LoVo (cell line): ENCODE measurements around the gene MARVELD1.
A peak's percentile ranks its signal among the peaks of the same experiment; 100 is the strongest.

Source experiments
- DNase-seq: peaks from one replicate; pipeline ENCODE4 v3.0.0-alpha.2; 2016; ENCODE audit warnings: low spot score

The MARVELD1 gene

DNA sequence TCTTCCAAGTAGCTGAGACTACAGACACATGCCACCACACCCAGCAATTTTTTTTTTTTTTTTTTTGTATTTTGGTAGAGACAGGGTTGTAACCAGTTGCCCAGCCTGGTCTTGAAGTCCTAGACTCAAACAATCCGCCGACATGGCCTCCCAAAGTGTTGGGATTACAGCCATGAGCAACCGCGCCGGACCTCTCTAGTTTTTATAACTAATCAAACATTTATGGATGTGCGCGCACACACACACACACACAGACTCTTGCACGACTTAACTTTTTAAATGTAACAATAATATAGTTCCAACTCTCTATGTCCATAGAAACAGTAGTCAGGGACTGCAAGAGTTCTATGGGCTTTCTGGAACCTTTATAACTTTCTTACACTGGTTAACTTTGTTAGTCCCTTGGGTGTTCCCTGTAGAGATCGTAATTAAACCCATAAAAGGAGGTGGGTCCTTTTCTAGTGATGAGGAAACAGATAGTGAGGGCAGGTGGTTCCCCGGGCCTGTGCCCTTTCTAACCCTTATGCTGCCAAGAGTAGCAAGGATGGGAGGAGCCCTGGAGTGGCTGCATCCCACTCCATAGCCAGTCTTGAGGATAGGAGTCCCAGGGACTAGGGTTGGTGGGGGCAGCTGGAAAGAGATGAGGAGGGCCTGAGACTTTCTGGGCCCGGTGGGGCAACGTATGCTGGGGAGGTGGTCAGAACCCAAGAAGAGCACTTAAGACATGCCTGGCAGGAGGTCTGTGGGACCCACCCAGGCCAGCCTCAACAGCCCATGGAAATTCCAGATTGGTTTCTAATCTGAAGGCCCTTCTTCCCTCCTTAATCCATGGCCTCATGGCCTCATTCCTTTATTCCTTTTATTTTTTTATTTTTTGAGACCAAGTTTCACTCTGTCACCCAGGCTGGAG lies 8.6 kb downstream of the MARVELD1 start:
- DNase-seq, result peak; percentile 7

DNA sequence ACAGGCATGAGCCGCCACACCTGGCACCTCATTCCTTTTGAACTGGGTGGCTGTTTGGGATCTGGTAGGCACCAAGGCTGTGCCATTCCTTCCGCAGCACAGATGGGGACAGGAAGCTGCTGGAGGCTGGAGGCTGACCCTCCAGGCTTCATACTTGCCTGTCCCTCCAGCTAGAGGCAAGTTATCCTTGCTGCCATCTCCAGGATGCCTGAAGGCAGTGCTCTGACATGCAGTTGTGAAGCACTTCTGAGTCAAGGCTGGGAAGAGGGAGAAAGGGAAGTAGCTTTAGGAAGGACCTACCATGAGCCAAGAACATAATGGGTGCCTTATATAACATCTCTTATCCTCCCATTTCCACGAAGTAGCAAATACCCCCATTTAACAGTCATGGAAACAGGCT lies 9.5 kb downstream of the MARVELD1 start:
- no peak for DNase-seq

GRCh38 chr10:97724341-97724941 lies 10.9 kb downstream of the MARVELD1 start:
- no peak for DNase-seq

- no peak for DNase-seq
Measured at GRCh38 chr10:97726636-97727178, 13.2 kb downstream of the MARVELD1 start.

DNA sequence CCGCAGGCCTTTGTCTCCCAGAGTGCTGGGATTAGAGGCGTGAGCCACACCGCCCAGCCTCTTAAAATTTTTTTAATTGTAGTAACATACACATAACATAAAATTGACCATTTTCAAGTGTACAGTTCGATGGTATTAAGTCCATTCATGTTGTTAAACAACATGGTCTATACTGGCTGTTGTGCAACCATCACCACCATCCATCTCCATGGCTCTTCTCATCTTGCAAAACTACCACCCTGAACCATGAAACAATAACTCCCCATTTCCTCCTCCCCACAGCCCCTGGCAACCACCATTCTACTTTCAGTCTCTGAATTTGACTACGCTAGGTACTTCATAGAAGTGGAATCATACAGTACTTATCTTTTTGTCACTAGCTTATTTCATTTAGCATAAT lies 15.5 kb downstream of the MARVELD1 start:
- DNase-seq, result no peak

GRCh38 chr10:97731346-97732051 lies 18.0 kb downstream of the MARVELD1 start:
- DNase-seq, result peak; percentile 77

DNA sequence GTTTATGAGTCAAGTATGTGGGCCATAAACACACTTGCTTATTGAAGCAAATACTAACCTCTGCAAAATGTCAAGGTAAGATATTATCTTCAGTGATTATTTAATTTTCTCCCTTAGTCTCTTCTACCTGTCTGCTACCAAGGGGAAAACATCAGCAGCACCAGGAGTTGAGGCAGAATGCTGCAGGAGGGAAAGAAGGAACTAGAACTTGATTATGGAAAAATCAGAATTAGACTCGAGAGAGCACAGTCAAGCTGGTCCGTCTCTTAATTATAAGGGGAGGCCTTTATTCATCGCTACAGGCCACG lies 18.5 kb downstream of the MARVELD1 start:
- DNase-seq, result no peak

- DNase-seq, result no peak
Measured at GRCh38 chr10:97733256-97733655, 19.7 kb downstream of the MARVELD1 start.

DNA sequence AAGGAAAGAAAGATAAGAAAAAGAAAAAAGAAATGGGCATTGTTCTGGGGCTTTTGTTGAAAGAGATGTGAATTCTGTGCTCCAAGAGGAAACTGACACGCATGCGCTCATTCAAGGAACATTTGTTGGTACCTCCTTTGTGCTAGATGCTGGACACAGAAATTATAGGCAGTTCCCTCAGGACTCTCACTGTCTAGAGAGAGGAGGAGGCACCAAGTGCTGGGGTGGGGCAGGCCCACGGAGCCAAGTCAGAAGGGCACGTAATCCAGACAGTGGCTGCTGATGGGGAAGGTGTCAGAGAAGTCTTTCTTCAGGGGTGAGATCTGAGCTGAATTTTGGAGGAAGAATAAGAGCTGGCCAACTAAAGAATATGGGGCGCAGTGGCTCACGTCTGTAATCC lies 20.5 kb downstream of the MARVELD1 start:
- DNase-seq, result no peak

DNA sequence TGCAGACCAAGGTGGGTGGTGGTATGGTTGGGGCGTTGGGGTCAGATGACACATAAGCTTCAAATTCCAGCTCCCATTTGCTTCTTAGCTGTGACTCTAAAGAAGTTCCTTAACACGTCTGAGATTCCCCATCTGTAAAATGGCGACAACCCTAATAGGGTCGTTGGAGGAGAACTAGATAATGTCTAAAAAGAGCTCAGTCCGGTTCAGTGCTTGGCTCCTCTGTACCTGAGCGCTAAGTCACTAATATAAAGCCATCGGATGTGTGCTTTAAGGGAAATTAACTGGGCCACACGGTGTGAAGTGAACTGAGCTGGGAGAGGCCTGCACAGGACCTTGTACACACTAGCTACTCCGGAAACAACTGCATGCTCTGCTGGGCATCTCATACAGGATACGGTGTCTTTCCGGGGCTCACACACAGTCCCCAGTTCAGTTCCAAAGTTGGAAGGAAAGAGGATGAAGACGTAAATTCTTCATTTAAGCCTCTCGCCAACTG lies 22.9 kb downstream of the MARVELD1 start:
- DNase-seq, result no peak

DNA sequence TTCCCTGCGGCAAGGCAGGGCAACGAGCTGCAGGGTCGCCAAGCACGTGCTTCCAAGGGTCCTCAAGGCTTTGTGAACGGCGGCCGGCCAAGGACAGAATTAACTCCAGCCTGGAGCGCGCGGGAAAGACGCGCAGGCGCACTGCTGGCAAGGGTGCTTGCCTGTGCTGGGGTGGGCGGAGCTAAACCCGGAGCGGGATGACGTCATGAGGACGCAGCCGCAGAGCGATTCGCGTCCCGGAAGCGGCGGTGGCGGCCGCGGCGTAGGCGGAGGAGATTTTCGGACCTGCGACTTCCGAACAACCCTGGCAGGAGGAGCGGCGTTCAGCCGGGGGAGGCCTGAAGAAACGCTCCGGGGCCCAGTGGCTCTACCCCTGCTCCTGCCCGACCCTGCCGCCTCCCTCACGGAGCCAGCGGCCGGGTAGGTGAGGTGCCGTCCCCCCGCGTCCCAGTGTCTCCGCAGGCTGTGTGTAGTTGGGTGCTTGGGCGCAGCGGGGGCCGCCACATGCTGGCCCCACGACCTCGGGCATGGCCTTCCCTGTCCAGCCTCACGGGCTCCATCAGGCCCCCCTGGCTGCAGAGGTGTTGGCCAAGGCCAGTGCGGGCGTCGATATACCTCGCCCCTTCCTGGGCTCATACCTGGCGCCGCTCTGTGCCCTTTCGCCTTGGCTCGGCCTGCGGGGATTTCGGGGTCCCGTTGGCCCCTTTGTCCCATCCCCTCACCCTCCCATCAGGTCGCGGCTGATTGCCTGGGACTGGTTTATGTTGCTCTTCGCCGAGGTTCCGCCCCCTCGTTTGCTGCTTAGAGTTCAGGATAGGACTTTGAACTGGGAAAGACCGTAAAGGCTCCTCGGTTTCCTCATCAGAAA lies 23.6 kb downstream of the MARVELD1 start, which contains the start of gene ZFYVE27:
Gene ZFYVE27 (plus strand): TSS at position 227 of the 868 bp plus-strand sequence. CDS start 1,350 bp downstream, outside the sequence.
- DNase-seq, result peak; percentile 93

DNA sequence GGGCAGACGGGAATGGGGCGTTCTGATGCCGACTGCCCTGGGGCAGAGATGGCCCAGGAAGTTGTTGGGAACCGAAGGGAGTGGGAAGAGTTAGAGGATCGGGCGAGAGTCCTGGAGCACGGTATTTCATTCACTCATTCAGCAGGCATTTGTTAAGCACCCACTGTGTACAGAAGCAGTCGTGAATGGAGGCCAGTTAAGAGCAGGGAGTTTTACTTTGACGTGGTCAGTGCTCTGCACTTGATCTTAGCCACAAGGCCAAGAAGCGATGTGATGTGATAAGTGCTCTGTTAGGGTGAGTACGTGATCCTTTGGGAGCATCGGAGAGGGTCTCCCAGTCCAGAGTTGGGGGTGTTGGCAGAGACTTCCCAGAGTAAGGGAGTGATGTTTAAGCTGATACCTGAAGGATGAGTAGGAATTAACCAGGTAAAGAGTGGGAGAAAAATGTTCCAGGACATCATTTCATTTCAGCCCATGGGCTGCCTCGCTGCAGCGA lies 24.3 kb downstream of the MARVELD1 start:
- DNase-seq, result no peak

- no peak for DNase-seq
Measured at GRCh38 chr10:97738616-97739015, 25.1 kb downstream of the MARVELD1 start.

GRCh38 chr10:97740613-97741012 lies 27.1 kb downstream of the MARVELD1 start:
- DNase-seq, result no peak

GRCh38 chr10:97743169-97743943 lies 29.8 kb downstream of the MARVELD1 start:
- DNase-seq, result no peak

DNA sequence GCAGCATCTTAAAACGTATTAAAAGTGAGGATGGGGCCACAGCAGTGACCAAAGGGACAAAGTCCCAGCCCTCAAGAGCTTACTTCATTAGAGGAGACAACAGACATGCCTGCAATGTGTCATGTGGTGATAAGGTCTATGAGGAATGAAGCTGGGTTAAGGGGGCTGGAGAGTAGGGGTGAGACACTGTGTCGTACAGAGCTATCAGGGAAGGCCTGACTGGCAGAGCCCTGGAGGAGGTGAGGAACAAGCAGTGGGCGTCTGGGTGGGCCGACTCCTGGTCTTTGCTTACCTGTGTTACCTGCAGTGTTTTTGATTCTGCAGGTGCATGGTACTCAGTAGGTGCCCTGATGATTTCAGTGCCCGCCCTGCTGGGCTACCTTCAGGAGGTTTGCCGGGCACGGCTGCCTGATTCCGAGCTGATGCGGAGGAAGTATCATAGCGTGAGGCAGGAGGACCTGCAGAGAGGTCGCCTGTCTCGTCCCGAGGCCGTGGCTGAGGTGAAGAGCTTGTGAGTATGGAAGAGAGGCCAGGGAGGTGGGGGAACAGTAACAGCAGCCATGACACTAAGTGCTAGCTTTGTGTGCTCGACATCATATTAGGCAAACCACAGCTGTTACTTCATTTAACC lies 31.0 kb downstream of the MARVELD1 start:
- no peak for DNase-seq

- no peak for DNase-seq
Measured at GRCh38 chr10:97747573-97747972, 34.0 kb downstream of the MARVELD1 start.

DNA sequence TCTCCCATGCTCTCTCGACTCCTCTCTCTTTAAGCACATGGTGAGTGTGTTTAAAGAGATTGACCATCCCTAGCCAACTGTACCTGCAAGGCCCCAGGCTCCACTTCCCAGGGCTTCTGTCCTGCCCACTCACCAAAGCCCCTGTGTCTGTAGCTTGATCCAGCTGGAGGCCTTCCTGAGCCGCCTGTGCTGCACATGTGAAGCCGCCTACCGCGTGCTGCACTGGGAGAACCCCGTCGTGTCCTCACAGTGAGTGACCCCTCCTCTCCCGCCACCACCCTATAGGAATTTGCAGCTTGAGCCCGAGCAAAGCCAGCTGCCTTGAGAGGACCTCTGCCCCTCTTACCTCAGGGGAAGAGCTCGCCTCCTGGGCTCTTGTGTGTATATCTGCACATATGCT lies 34.6 kb downstream of the MARVELD1 start:
- DNase-seq, result no peak

- DNase-seq, result no peak
Measured at GRCh38 chr10:97752956-97753355, 39.4 kb downstream of the MARVELD1 start.

DNA sequence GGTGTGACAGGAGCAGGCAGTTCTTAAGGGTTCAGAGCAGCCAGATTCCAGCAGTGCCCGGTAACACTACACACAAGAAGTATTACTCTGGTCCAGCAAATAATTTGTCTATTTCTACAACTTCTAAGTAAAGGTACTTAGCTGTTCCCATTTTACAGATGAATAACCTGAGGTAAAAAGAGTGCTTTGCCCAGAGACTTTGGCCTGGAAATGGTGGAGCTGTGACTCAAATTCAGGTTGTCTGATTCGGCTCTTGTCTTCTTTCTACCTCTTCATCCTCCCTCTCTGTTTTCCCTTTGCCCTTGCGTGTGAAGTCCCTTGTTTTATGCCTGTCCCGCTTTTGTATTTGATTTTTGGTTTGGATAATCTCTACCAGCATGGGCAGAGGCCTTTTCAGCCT lies 41.2 kb downstream of the MARVELD1 start:
- no peak for DNase-seq
